HG03135 (cell line): ENCODE data around the gene DOK7.
"Not testable (repeated sequence)": the region's sequence is repeated elsewhere in the genome, so short reads cannot be mapped to it uniquely, and the experiment has no call there.

Source experiments
- ATAC-seq: cut with Tn5 transposase; IDR thresholded peaks from one replicate; pipeline ENCODE4 v1.9.1; 2021; ENCODE audit warnings: mild to moderate bottlenecking, moderate library complexity; ENCODE audit not compliant: unreplicated experiment

Gene DOK7

GRCh38 chr4:3442959-3443749 lies 20.0 kb upstream of the DOK7 start:
- ATAC-seq: peak; percentile 50

DNA sequence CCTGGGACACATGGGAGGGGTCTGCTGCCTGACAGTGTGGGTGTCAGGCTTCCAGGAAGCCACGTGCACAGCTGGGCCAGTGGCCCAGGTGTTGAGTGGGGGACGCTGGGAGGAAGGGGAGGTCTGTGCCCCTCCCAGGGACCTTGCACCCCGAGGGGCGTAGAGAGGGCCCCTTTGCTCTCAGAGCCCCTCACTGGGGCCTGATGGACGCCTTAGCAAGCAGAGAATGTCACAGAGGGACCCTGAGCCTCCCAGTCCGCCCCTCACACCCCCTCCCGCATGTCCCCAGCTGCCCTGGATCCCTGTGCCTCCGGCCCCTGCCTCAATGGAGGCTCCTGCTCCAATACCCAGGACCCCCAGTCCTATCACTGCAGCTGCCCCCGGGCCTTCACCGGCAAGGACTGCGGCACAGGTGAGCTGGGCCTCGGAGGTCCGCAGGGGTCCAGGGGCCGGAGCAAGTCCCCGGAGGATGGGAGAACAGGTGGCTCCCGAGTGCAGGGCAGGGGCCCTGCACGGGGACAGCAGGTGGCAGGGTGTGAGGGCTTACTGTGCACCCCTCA lies 19.3 kb upstream of the DOK7 start:
- ATAC-seq: no peak

DNA sequence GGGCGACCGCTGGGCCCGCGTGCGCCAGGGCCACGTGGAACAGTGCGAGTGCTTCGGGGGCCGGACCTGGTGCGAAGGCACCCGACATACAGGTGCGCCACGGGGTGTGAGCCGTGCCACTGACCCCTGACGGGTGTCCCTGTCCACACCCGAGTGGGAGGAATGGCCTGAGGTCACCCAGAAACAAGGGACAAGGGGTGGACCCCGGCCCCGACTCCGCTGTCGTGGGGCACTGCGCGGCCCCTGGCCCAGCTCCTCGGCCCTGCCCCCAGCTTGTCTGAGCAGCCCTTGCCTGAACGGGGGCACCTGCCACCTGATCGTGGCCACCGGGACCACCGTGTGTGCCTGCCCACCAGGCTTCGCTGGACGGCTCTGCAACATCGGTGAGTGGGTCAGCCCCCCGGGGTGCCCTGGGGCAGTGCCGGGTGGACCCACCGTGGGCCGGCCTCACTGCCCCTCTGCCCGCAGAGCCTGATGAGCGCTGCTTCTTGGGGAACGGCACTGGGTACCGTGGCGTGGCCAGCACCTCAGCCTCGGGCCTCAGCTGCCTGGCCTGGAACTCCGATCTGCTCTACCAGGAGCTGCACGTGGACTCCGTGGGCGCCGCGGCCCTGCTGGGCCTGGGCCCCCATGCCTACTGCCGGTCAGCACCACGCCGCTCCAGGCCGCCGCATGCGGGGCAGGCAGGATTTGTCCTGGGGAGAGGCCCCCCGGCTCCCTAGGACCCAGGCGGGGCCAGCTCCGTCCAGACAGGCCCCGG lies 18.6 kb upstream of the DOK7 start:
- no peak for ATAC-seq

DNA sequence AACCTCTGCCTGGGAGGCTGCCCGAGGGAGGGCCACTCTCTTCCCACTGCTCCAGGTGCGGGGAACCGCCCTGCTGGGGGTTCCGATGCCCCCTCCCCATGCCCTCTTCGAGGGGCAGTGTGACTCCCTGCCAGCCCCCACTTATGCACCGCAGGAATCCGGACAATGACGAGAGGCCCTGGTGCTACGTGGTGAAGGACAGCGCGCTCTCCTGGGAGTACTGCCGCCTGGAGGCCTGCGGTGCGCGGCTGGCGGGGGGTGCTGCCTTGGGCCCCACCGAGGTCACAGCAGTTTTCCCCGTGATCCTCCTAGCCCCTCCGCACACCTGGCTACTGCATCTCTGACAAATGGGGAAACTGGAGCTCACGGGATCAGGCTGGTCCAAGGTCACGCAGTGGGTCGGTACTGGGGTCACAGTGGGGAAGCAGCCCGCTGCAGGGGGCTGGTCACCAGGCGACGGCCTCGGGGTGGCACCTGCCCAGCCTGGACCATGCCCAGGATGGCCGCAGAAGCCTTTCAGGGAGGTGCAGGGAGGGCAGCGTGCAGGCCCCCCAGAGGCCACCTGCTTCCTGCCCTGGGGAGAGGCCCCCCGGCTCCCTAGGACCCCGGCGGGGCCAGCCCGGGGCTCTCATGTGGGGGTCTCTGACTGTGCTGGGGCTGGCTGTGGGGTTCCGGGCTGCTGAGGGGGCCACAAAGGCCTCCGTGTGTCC lies 17.8 kb upstream of the DOK7 start:
- no peak for ATAC-seq

DNA sequence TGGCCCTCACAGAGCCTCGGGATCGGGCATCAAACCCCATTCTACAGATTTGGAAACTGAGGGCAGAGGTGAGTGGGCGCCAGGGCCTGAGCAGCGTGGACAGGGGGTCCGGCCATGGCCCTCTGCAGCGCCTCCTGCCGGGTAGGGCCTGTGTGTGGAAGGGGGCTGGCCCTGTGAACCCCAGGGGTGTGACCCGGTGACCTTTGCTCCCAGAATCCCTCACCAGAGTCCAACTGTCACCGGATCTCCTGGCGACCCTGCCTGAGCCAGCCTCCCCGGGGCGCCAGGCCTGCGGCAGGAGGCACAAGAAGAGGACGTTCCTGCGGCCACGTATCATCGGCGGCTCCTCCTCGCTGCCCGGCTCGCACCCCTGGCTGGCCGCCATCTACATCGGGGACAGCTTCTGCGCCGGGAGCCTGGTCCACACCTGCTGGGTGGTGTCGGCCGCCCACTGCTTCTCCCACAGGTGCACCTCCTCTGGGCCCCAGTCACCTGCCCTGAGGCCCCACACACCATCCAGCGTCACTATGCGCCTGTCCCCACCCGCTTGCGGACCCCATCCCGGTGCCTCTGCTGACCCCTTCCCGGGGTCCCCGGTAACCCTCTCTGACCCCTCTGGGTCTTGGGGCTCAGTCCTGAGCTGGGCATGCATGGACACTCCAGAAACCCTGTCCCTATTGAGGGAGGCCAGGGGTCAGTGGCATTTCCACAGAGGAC lies 17.1 kb upstream of the DOK7 start:
- ATAC-seq: no peak

- ATAC-seq: no peak
Observed at GRCh38 chr4:3446631-3447320, 16.3 kb upstream of the DOK7 start.

DNA sequence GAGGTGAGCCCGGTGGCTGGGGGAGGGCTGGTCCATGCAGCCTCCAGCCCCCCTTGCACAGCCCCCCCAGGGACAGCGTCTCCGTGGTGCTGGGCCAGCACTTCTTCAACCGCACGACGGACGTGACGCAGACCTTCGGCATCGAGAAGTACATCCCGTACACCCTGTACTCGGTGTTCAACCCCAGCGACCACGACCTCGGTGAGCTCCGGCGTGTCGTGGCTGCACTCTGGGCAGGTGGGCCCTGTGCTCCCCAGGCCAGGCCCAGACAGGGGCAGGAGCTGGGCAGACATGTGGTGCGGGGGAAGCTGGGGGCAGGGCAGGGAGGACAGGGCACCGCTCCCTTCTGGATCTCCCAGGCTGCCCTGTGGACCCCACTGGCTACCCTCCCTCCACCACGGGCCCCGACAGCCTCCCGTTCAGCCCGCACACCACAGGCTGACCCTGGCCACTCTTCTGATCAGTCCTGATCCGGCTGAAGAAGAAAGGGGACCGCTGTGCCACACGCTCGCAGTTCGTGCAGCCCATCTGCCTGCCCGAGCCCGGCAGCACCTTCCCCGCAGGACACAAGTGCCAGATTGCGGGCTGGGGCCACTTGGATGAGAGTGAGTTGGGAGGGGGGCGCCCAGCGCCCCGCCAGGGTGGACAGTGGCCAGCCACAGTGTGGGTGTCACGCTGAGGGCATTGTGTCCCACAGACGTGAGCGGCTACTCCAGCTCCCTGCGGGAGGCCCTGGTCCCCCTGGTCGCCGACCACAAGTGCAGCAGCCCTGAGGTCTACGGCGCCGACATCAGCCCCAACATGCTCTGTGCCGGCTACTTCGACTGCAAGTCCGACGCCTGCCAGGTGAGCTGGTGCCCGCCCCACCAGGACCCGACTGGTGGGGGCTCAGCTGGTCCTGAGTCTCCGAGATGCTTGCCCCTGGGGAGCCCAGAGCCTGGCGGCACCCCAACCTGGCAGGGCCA lies 15.4 kb upstream of the DOK7 start:
- no peak for ATAC-seq

- ATAC-seq: no peak
Observed at GRCh38 chr4:3449047-3449573, 14.0 kb upstream of the DOK7 start.

- ATAC-seq: no peak
Observed at GRCh38 chr4:3449574-3450534, 13.3 kb upstream of the DOK7 start.

- ATAC-seq: no peak
Observed at GRCh38 chr4:3450643-3451042, 12.5 kb upstream of the DOK7 start.

GRCh38 chr4:3451956-3452355 lies 11.2 kb upstream of the DOK7 start:
- no peak for ATAC-seq

DNA sequence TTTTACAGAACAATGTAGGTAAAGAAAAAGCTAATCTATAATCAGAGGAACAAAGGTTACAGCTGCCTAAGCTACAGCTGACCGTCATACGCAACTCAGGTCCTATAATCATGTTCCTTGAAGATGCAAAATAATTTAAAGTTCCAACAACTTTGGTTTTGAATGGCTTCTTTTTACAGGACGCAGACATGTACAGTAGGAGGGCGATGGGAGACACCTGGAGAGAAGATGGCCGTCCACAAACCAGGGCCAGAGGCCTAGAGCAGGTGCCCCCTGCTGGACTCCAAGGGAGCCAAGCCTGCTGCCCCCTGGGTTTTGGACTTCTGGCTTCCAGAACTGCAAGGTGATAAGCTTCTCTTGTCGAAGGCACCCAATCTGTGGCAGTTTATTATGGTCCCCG lies 10.7 kb upstream of the DOK7 start:
- ATAC-seq: no peak

DNA sequence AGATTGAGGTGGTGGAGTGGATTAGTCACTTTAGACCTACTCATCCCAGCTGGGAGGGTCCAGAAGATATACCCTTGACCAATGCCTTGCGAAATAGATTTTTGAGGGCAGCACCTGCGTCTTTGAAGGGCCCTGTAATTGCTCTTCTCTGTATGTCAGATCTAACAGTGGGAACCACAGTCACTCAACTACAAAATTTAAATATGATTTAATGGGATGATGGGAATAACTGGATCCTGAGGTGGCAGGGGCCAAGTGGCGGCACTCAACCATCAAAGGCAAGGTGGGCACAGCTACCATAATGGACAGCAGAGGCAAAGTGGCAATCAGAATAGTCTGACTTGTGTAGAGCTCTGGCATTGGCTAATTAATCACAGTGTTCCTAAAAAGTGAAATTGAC lies 7.5 kb upstream of the DOK7 start:
- not testable (repeated sequence) for ATAC-seq

DNA sequence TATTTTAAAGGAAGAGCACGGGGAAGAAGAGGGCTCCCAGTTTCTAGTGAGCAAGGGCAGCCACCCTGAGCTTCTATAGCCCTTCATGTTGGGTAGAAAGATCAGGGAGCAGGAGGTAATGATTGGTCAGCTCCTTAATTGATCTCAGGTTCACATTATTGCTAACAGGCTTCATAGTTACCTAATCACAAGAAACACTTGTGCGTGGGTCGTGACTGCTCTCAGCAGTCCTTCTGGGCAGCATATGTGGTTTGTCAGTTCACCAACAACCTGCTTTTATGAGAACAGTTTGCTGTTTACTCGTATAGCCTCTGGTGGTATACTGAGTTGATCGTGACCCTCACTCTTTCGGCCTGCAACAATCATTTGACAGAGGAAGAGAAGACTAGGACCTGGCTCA lies 4.7 kb upstream of the DOK7 start:
- no peak for ATAC-seq

DNA sequence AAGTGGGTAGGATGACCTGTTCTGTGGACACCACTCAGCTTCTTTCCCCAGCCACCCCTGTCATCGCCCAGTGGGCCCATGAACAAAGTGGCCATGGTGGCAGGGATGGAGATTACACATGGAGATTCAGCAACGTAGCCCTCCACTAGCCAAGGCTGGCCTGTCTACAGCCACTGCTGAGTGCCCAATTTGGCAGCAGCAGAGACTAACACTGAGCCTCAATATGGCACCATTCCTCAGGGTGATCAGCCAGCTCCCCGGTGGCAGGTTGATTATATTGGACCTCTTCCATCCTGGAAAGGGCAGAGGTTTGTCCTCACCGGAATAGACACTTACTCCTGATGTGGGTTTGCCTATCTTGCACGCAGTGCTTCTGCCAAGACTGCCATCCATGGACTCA lies 4.0 kb upstream of the DOK7 start:
- ATAC-seq: not testable (repeated sequence)

DNA sequence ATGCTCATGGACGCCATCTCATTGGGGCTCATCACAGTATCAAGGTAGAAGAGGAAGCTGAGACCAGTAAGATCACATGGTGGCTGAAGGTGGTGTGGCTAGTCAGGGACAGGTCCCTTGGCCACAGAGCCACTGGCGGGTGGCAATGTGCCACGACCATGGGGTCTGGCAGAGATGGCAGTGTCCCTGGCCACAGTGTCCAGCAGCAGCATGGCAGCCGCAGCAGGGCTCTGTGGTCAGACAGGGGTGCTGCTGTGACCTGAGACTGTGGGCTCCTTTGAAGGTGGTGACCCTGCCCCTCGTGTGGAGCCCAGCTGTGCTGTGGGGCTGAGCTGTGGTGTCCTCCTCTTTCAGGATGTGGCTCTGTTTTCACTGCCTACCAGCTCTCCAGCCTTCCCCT lies 2.2 kb upstream of the DOK7 start:
- ATAC-seq: no peak

GRCh38 chr4:3461515-3462291 lies 1.4 kb upstream of the DOK7 start:
- no peak for ATAC-seq
